GM23248 (cell line): ENCODE data around the gene RHBG.

ENCODE experiments used
- EZH2 ChIP-seq: fragments of 200-600 bp; sonication (generic); IDR thresholded peaks from 2 replicates; pipeline ENCODE4 v1.6.1; 2018; ENCODE audit warnings: antibody characterized with exemption, mild to moderate bottlenecking; ENCODE audit not compliant: insufficient read depth, poor library complexity, severe bottlenecking
- EZH2phosphoT487 ChIP-seq: fragments of 200-600 bp; sonication (generic); IDR thresholded peaks from 2 replicates; pipeline ENCODE4 v1.6.1; 2018; ENCODE audit warnings: antibody characterized with exemption, moderate library complexity, mild to moderate bottlenecking, low read depth; ENCODE audit not compliant: insufficient read depth

GRCh38 chr1:156405670-156406069 lies 36.7 kb downstream of the RHBG start:
- TF ChIP-seq EZH2 = no peak
- TF ChIP-seq EZH2phosphoT487 = no peak
